Lung (tissue), 12 donors: ENCODE data around the gene SEMA4D. TPM values are rescaled to one million over a fixed set of nuclear protein-coding genes. Genes with fewer than 3 reads are reported as not detected.

ENCODE experiments used
- ATAC-seq: fragments of 200-7000 bp; cut with Tn5 transposase; one replicate; pipeline ENCODE4 v1.9.1; 2020; ENCODE audit warnings: moderate number of reproducible peaks; ENCODE audit not compliant: insufficient read depth, low FRiP score
- DNase-seq, 3 donors: peaks; one replicate each; pipeline ENCODE4 v3.0.0-alpha.2; 2013 to 2017
- H3K27ac ChIP-seq, 2 donors: one replicate each; pipeline ENCODE4 v1.5.1; 2013; ENCODE audit warnings: mild to moderate bottlenecking in 2 of 2, moderate library complexity in 2 of 2, control low read depth in 1 of 2, inconsistent platforms in 1 of 2, low read depth in 1 of 2, low read length in 1 of 2
- H3K27me3 ChIP-seq, 3 donors: one replicate each; pipeline ENCODE4 v1.5.1; 2013; ENCODE audit warnings: low read length in 2 of 3; ENCODE audit not compliant: control insufficient read depth in 3 of 3, insufficient read depth in 3 of 3
- H3K36me3 ChIP-seq, 4 donors: one replicate each; pipeline ENCODE4 v1.5.1; 2013; ENCODE audit warnings: low read length in 4 of 4, mild to moderate bottlenecking in 1 of 4, moderate library complexity in 1 of 4; ENCODE audit not compliant: control insufficient read depth in 4 of 4, insufficient read depth in 4 of 4
- H3K4me1 ChIP-seq, 5 donors: one replicate each; pipeline ENCODE4 v1.5.1; 2013; ENCODE audit warnings: low read length in 5 of 5, mild to moderate bottlenecking in 2 of 5, moderate library complexity in 1 of 5; ENCODE audit not compliant: control insufficient read depth in 5 of 5, insufficient read depth in 5 of 5
- H3K4me3 ChIP-seq: one replicate; pipeline ENCODE4 v1.5.1; 2013; ENCODE audit warnings: mild to moderate bottlenecking, control low read depth, moderate library complexity
- H3K9ac ChIP-seq, 2 donors: one replicate each; pipeline ENCODE4 v1.5.1; 2013; ENCODE audit warnings: low read length in 2 of 2, control low read depth in 1 of 2; ENCODE audit not compliant: insufficient read depth in 1 of 2
- H3K9me3 ChIP-seq, 4 donors: one replicate each; pipeline ENCODE4 v1.5.1; 2013; ENCODE audit warnings: low read length in 3 of 4, mild to moderate bottlenecking in 1 of 4, moderate library complexity in 1 of 4; ENCODE audit not compliant: control insufficient read depth in 4 of 4, insufficient read depth in 3 of 4
- WGBS, 2 donors: extraction: QIAGEN DNeasy Blood & Tissue Kit; methylation state at CpG; one replicate each; pipeline ENCODE4 v1.1.7; 2013; 5-methylcytosine and 5-hydroxymethylcytosine counted together
- polyA plus RNA-seq, 2 donors: library from polyadenylated mRNA; stranded (reverse); fragments of 200-250 nt; gene quantifications; one replicate each; pipeline ENCODE4 v1.2.1, GENCODE V29; 2013
- total RNA-seq, 2 donors: library from RNA; depleted of rRNA in 1 of 2; stranded (reverse); fragments of >200 nt in 1 of 2; gene quantifications; one replicate each; pipeline ENCODE4 v1.2.1, GENCODE V29; 2014 to 2021
- TF ChIP-seq, protein P1 (sequence below): IDR thresholded peaks from 2 replicates; pipeline ENCODE4 v1.5.1; 2012; ENCODE audit warnings: mild to moderate bottlenecking; ENCODE audit errors: control extremely low read depth, extremely low read depth
- donor health status: control.
- donor health status: control.
- donor health status: Bipolar disorder and iron deficiency.
- donor health status: healthy.
- donor health status: DM: yes; HTN: yes; CAD: no.

Gene SEMA4D
- total and polyA plus RNA-seq, 4 donors = 6.7 to 61.5 (median 29.0) TPM

DNA sequence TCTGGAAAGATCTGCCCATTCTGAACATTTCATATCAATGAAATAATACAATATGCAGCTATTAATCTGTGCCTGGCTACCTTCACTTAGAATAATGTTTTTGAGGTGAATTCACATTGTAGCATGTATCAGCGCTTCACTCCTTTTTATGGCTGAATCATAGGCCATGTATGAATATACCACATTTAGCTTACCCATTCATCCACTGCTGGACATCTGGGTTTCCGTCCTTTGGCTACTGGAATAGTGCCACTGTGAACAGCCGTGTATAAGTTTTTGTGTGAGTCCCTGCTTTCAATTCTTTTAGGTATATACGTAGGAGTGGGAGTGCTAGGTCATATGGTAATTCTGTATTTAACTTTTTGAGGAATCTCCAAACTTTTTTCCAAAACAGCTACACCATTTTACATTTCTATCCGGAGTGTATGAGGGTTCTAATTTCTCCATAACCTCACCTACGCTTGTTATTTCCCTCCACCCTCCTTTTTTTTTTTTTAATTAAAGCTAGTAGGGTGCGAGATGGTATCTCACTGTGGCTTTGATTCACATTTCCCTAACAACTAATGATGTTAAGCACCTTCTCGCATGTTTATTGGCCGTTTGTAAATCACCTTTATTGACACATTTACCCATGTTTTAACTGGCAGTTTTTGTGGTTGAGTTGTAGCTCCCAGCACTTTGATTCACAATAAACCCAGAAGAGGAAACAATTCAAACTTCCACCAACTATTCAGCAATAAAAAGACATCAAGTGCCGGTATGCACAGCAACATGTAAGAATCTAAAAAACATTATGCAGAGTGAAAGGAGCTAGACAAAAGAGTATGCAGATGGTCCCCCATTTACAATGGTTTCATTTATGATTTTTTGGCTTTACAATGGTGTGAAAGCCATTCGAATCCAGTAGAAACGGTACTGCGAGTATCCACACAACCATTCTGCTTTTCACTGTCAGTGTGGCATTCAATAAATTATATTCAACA, 8.1 kb downstream of the SEMA4D start:
- Histone ChIP-seq H3K4me1 (peaks cover 0 to 9% (median 4%) of the 10 kb centered on the region in 5 donors), H3K36me3 (no peaks in the 10 kb centered on the region)
- 71 to 75% methylated on average over 13 of the region's 13 CpGs for WGBS, 2 donors

DNA sequence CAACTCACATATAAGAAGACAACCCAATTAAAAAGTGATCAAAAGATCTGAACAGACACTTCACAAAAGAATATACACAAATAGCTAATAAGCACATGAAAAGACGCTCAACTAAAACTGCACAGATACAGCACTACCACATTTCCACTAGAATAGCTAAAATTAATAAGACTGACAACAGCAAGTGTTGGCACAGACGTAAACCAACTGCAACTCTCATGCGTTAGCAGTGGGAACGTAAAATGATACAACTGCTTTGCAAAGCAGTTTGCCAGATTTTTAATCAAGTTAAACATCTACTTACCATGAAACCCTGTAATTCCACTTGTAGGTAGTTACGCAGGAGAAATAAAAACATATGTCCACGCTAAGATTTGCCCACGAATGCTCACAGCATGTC, 9.0 kb downstream of the SEMA4D start:
- TF ChIP-seq, protein P1, sequence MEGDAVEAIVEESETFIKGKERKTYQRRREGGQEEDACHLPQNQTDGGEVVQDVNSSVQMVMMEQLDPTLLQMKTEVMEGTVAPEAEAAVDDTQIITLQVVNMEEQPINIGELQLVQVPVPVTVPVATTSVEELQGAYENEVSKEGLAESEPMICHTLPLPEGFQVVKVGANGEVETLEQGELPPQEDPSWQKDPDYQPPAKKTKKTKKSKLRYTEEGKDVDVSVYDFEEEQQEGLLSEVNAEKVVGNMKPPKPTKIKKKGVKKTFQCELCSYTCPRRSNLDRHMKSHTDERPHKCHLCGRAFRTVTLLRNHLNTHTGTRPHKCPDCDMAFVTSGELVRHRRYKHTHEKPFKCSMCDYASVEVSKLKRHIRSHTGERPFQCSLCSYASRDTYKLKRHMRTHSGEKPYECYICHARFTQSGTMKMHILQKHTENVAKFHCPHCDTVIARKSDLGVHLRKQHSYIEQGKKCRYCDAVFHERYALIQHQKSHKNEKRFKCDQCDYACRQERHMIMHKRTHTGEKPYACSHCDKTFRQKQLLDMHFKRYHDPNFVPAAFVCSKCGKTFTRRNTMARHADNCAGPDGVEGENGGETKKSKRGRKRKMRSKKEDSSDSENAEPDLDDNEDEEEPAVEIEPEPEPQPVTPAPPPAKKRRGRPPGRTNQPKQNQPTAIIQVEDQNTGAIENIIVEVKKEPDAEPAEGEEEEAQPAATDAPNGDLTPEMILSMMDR = no peak
- H3K36me3 ChIP-seq = peaks cover 0 to 4% (median 0%) of the 10 kb centered on the region in 4 donors
- H3K27ac ChIP-seq = no peak overlapping the region
- H3K27me3 ChIP-seq = no peaks in the 10 kb centered on the region
- 86 to 96% methylated on average over 7 of the region's 7 CpGs for WGBS, 2 donors
- no peak overlapping the region for H3K4me3 ChIP-seq
- H3K4me1 ChIP-seq = peaks cover 0 to 11% (median 2%) of the 10 kb centered on the region in 5 donors
- DNase-seq (no peak), ATAC-seq (no peak)
- peaks cover 0 to 3% (median 0%) of the 10 kb centered on the region in 4 donors for H3K9me3 ChIP-seq
- H3K9ac ChIP-seq = no peak overlapping the region

More for the DNA sequence above, 8.1 kb downstream of the SEMA4D start:
- H3K27me3 ChIP-seq = no peaks in the 10 kb centered on the region
- ATAC-seq (peak; percentile 42), DNase-seq (no peak)
- no peak overlapping the region for H3K9ac ChIP-seq
- TF ChIP-seq, protein P1 = no peak
- no peak overlapping the region for H3K4me3 ChIP-seq
- no peak overlapping the region for H3K27ac ChIP-seq
- H3K9me3 ChIP-seq = peaks cover 0 to 3% (median 0%) of the 10 kb centered on the region in 4 donors

DNA sequence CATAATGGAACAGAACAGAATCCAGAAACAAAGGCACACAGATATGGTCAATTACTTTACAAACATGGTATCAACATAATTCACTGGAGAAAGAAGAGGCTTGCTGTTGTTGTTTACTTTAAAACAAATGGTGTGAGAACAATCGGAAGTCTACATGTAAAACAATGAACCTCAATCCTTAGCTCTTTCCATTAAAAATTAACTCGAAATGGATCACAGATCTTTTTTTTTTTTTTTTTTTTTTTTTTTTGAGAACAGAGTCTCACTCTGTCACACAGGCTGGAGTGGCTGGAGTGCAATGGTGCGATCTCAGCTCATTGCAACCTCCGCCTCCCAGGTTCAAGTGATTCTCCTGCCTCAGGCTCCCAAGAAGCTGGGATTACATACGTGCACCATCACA, 9.8 kb downstream of the SEMA4D start:
- DNase-seq (no peak), ATAC-seq (no peak)
- Histone ChIP-seq H3K9me3 (peaks cover 0 to 3% (median 0%) of the 10 kb centered on the region in 4 donors), H3K36me3 (peaks cover 0 to 4% (median 0%) of the 10 kb centered on the region in 4 donors), H3K27ac (no peak overlapping the region), H3K9ac (no peak overlapping the region), H3K4me1 (peaks cover 0 to 5% (median 0%) of the 10 kb centered on the region in 5 donors), H3K4me3 (no peak overlapping the region), H3K27me3 (no peaks in the 10 kb centered on the region)
- TF ChIP-seq, protein P1 = no peak
- 93 to 96% methylated on average over 5 of the region's 5 CpGs for WGBS, 2 donors
